AG09319 (cell line): ENCODE data around the gene MRPL45.
A peak's percentile ranks its signal among the peaks of the same experiment; 100 is the strongest.

Source experiments
- DNase-seq: peaks from one replicate; pipeline ENCODE4 v3.0.0-alpha.2; 2010; ENCODE audit warnings: low read depth; ENCODE audit errors: extremely low read depth
- CTCF ChIP-seq: IDR thresholded peaks from 2 replicates; pipeline ENCODE4 v1.5.1; 2011; ENCODE audit warnings: low read depth, mild to moderate bottlenecking, inconsistent platforms, low read length, moderate library complexity

Gene MRPL45

DNA sequence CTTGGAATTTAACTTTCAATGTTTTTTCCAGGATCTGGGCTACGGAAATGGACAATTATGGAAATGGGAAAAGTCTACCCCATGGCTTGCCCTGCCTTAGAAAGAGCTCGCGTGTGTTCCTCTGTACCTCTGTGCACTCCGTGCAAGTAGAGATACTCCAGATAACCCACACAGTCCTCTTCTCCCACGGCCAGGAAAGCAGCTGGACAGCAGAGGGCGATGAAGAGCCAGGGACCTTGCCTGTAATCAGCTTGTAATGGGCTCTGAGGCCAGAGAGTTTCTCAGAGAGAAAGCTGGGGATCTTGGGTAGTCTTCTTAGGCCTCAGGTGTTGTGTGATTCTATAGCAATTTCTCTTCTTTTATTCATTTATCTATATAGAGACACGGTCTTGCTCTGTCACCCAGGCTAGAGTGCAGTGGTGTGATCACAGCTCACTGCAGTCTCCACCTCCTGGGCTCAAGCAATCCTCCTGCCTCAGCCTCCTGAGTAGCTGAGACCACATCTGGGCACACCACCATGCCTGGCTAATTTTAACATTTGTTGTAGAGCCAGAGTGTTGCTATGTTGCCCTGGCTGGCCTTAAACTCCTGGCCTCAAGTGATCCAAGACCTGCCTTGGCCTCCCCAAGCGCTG is 52.2 kb downstream of the MRPL45 start:
- DNase-seq = peak; percentile 44
- TF ChIP-seq CTCF = peak; percentile 100

DNA sequence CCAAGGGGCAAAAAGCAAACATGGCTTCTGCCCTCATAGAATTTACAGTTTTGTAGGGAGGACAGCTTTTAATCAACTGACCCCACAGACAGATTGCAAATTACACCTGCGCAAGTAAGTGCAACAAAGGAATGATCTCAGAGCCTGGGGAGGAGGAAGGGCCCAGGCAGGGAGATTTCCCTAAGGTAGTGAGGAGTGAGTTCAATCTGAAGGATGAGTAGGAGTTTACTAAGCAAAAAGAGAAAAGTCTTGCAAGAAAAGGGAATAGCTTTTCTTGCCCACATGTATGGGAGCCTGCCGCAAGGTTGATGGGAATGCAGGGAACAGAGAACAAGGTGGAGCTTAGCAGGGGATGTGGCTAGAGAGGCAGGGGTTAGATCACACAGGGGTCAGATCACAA is 53.1 kb downstream of the MRPL45 start:
- TF ChIP-seq CTCF = no peak
- DNase-seq = no peak

GRCh38 chr17:38351412-38352222 is 54.6 kb downstream of the MRPL45 start, which contains the start of gene SOCS7:
SOCS7 (plus strand) TSS chr17:38351844; CDS start chr17:38352053, 209 bp downstream.
- peak; percentile 74 for DNase-seq
- no peak for TF ChIP-seq CTCF

- no peak for TF ChIP-seq CTCF
- no peak for DNase-seq
Observed at GRCh38 chr17:38352245-38353085, 55.5 kb downstream of the MRPL45 start.

DNA sequence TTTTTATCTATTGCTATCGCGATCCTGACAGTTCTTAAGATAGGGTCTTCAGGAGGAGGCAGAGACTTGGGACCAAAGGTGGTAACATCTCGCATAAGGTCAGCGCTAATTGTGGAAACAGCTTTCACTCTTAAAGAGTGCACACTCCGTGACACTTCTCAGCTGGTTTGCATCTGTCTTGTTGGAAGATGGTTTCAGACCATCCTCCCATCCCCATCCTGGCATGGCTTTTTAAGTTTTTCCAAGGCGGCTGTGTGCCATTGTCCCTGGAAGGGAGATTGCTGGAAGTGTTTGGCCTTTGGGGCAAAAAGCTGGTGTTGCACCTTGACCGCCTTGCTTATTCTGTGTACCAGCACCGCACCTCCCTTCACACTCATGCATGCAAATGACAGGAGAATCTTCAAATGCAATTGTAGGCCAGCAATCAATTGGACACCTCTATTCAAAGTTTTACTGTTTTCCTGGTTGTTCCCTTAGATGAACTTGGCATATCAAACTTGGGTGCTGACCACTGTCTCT is 56.2 kb downstream of the MRPL45 start:
- TF ChIP-seq CTCF = no peak
- DNase-seq = no peak

GRCh38 chr17:38353668-38354067 is 56.7 kb downstream of the MRPL45 start:
- no peak for TF ChIP-seq CTCF
- no peak for DNase-seq

DNA sequence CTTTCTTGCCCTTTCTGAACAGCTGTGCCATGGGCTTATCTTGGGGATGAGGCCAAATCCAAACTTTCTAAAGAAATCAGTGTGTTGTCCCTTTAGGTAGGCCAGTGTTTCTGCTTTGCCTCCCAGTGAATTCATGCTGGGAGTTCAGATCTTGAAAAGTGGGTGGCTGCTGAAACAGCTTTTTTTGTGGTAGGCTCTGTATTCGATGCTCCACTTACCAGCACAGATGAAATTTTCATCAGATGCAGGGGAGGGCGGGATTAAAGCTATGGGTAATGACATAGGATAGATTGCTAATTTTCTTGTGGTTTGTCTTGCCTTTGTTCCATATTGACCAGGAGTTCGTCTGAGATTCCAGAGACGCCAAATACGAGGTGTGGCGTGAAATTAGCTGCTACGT is 57.5 kb downstream of the MRPL45 start:
- no peak for DNase-seq
- TF ChIP-seq CTCF = no peak
